CD4-positive, alpha-beta T cell treated with Interleukin-15 for 4 hours (primary cell): ENCODE data around the gene C1QL4.
"Not testable (repeated sequence)": the region's sequence is repeated elsewhere in the genome, so short reads cannot be mapped to it uniquely, and the experiment has no call there.

ENCODE experiments used
- DNase-seq: peaks from one replicate; pipeline ENCODE4 v3.0.0-alpha.2; 2020; ENCODE audit warnings: low spot score

C1QL4 gene

GRCh38 chr12:49301760-49302159, 35.2 kb downstream of the C1QL4 start:
- DNase-seq, result no peak

- no peak for DNase-seq
These were observed 38.8 kb downstream of the C1QL4 start for GRCh38 chr12:49298160-49298559.

GRCh38 chr12:49297695-49298060, 39.3 kb downstream of the C1QL4 start:
- DNase-seq, result no peak

DNA sequence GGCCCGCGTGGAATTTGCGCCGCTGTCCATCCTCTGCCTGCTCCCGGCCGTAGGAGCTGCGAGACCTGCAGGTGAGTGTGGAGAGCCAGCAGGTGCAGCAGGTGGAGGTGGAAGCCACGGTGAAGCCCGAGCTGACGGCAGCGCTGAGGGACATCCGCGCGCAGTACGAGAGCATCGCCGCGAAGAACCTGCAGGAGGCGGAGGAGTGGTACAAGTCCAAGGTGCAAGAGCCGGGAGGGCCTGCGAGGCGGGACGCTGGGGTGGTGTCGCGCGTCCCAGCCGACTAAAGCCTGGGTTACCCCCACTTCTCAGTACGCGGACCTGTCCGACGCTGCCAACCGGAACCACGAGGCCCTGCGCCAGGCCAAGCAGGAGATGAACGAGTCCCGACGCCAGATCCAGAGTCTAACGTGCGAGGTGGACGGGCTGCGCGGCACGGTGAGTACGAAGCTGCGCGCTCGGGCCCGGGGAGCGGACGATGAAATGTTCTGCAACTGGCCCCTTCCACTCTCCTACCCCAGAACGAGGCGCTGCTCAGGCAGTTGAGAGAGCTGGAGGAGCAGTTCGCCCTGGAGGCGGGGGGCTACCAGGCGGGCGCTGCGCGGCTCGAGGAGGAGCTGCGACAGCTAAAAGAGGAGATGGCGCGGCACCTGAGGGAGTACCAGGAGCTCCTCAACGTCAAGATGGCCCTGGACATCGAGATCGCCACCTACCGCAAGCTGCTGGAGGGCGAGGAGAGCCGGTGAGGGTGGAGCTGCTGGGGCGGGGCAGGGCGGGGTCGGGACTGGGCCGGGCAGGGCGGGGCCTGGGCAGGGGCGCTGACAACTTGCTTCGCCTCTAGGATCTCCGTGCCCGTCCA, 39.9 kb downstream of the C1QL4 start:
- peak; percentile 2 for DNase-seq

GRCh38 chr12:49296034-49296835, 40.8 kb downstream of the C1QL4 start:
- peak; percentile 57 for DNase-seq

GRCh38 chr12:49295082-49295936, 41.7 kb downstream of the C1QL4 start, which contains the start of gene PRPH:
Gene PRPH, plus strand, starts transcription at chr12:49295147. Its CDS starts 54 bp downstream, at chr12:49295201.
- no peak for DNase-seq

DNA sequence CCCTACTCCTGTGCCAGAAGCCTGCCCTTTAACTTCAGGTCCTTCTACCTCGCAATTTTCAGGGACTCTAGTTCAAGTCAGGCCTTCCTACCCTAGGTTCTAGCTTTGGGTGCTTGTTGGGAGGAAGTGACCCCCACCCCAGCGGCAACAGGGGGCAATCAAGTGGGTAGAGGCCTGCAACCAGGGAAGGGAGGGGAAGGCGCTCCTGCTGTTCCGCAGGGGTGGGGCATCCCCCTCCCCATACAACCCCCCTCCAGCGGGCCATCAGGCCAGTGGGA, 42.2 kb downstream of the C1QL4 start:
- DNase-seq, result no peak

GRCh38 chr12:49294086-49294803, 42.7 kb downstream of the C1QL4 start:
- no peak for DNase-seq

- DNase-seq, result no peak
These were observed 43.7 kb downstream of the C1QL4 start for GRCh38 chr12:49293056-49293956.

- DNase-seq, result no peak
These were observed 44.3 kb downstream of the C1QL4 start for GRCh38 chr12:49292729-49293055.

DNA sequence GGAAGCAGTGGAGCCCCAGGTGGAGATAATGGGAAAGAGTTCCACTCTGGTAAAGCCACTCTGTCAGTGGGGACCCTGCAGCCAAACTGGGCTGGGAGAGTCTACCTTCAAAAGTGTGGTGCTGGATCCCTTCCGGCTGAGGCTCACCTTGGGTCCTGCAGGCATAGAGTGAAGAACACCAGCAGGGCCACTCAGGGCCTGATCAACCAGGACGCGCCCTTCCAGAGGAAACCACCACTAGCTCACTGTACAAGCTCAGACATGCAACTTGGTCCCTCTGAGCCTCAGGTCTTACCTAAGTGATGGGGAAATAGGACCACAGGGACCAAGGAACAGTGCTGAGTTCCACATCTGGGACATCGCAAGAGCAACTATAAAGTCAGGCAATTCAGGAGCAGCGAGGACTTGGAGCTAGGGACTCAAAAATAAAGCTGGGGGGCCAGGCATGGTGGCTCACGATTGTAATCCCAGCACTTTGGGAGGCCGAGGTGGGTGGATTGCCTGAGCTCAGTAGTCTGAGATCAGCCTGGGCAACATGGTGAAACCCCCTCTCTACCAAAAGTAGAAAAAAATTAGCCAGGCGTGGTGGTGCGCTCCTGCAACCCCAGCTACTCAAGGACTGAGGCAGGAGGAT, 47.9 kb downstream of the C1QL4 start:
- DNase-seq, result no peak

GRCh38 chr12:49288412-49288853, 48.6 kb downstream of the C1QL4 start:
- peak; percentile 77 for DNase-seq

DNA sequence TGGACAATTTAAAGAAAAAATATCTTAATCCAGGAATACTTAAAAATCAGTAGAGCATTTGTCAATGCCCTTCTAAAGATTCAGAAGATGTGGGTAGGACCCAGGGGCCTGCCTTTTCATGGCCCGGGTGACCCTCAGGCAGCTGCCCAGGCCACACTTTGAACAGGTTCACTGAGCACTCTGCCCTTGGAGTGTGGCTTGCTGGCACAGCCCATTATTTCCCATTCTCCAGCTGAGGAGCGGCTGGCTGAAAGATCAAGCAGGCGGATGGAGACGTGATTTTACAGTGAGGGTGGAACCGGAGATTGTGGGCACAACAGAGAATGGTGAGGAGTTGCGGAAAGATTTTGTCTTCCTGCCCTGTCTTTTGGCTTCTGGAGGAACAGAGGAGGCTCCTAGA, 49.1 kb downstream of the C1QL4 start:
- no peak for DNase-seq

GRCh38 chr12:49284672-49285071, 52.3 kb downstream of the C1QL4 start:
- DNase-seq, result no peak

- DNase-seq, result no peak
These were observed 53.2 kb downstream of the C1QL4 start for GRCh38 chr12:49283541-49284429.

DNA sequence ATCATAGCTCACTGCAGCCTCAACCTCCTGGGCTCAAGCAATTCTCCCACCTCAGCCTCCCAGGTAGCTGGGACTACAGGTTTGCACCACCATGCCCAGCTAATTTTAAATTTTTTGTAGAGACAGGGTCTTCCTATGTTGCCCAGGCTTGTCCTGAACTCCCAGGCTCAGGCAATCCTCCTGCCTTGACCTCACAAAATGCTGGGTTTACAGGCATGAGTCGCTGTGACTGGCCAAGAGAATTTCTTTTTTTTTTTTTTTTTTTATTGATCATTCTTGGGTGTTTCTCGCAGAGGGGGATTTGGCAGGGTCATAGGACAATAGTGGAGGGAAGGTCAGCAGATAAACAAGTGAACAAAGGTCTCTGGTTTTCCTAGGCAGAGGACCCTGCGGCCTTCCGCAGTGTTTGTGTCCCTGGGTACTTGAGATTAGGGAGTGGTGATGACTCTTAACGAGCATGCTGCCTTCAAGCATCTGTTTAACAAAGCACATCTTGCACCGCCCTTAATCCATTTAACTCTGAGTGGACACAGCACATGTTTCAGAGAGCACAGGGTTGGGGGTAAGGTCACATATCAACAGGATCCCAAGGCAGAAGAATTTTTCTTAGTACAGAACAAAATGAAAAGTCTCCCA, 54.1 kb downstream of the C1QL4 start:
- DNase-seq, result not testable (repeated sequence)
